HCT116 (cell line): Measurements from ENCODE around the gene AKR1E2. TPM values are rescaled to one million over a fixed set of nuclear protein-coding genes. Genes with fewer than 3 reads are reported as not detected.

ENCODE experiments used
- ATAC-seq: fragments of 200-7000 bp; cut with Tn5 transposase; 2 replicates; pipeline ENCODE4 v1.9.1; 2020; ENCODE audit warnings: mild to moderate bottlenecking, moderate library complexity
- BruUV-seq: library from RNA; stranded (reverse); fragments of 400-500 nt; replicated peaks from 2 replicates; lab custom pipeline; 2021; lab: Mats Ljungman, UMichigan
- CTCF ChIA-PET: fragments of 300-600 bp; sonication (Branson Sonifier 250); formaldehyde crosslinking; loops from one replicate; lab custom pipeline; 2021; ENCODE audit warnings: antibody characterized with exemption; lab: Charles Lee
- POLR2A ChIA-PET: fragments of 300-600, 350-600 bp; sonication (Branson Sonifier 250); formaldehyde crosslinking; loops from one replicate; lab custom pipeline; 2021; ENCODE audit warnings: antibody characterized with exemption; lab: Charles Lee
- RAD21 ChIA-PET, 2 experiments: fragments of 300-600 bp; sonication (Branson Sonifier 250); formaldehyde crosslinking; loops; one replicate each; lab custom pipeline; 2023; ENCODE audit warnings: low total read pairs in 2 of 2; ENCODE audit not compliant: uncharacterized antibody in 2 of 2, unreplicated experiment in 2 of 2, low non-redundant PET in 1 of 2; lab: Charles Lee
- DNase-seq: peaks from one replicate; pipeline ENCODE4 v3.0.0-alpha.2; 2010; ENCODE audit warnings: low read depth, low spot score
- H2AFZ ChIP-seq: fragments of 200-600 bp; shearing (Covaris generic), sonication (generic); 2 replicates; pipeline ENCODE4 v1.6.1; 2017; ENCODE audit warnings: low read depth, mixed run types, mixed read lengths, antibody characterized with exemption, low read length; ENCODE audit not compliant: poor library complexity, severe bottlenecking
- H3K27ac ChIP-seq: 2 replicates; pipeline ENCODE4 v1.5.1; 2012; ENCODE audit warnings: low read depth, low read length
- H3K27me3 ChIP-seq: fragments of 200-600 bp; sonication (generic); 2 replicates; pipeline ENCODE4 v1.6.1; 2016; ENCODE audit warnings: mixed run types, low read length, mixed read lengths; ENCODE audit not compliant: insufficient read depth
- H3K36me3 ChIP-seq, 2 experiments: fragments of 200-500 bp in 1 of 2; fragments of 200-600 bp in 1 of 2; sonication (Bioruptor generic) in 1 of 2; sonication (generic) in 1 of 2; 2 replicates each; pipeline versions ENCODE4 v1.5.1 to v1.6.1; 2014 to 2016; ENCODE audit warnings: low read length in 2 of 2, inconsistent platforms in 1 of 2, mixed read lengths in 1 of 2, mixed run types in 1 of 2; ENCODE audit not compliant: insufficient read depth in 2 of 2, control insufficient read depth in 1 of 2
- H3K4me1 ChIP-seq, 2 experiments: fragments of 200-600 bp in 1 of 2; sonication (generic) in 1 of 2; 2 replicates each; pipeline versions ENCODE4 v1.5.1 to v1.6.1; 2012 to 2017; ENCODE audit warnings: low read length in 2 of 2, inconsistent platforms in 1 of 2, mild to moderate bottlenecking in 1 of 2, mixed read lengths in 1 of 2, mixed run types in 1 of 2, moderate library complexity in 1 of 2; ENCODE audit not compliant: insufficient read depth in 2 of 2, control insufficient read depth in 1 of 2
- H3K4me2 ChIP-seq: fragments of 200-600 bp; sonication (generic); 2 replicates; pipeline ENCODE4 v1.6.1; 2017; ENCODE audit warnings: mixed run types, low read length, mixed read lengths
- H3K4me3 ChIP-seq, 2 experiments: fragments of 200-600 bp in 1 of 2; sonication (generic) in 1 of 2; replicated peaks in 1 of 2; 2 replicates each; pipeline ENCODE4 v1.5.1; 2011 to 2016; ENCODE audit warnings: low read length in 2 of 2, control low read depth in 1 of 2, low read depth in 1 of 2, mild to moderate bottlenecking in 1 of 2, mixed read lengths in 1 of 2, mixed run types in 1 of 2
- H3K79me2 ChIP-seq: fragments of 200-600 bp; sonication (generic); 2 replicates; pipeline ENCODE4 v1.6.1; 2017; ENCODE audit warnings: mild to moderate bottlenecking, mixed run types, low read length, moderate library complexity, mixed read lengths; ENCODE audit not compliant: insufficient read depth
- H3K9ac ChIP-seq: fragments of 200-600 bp; sonication (generic); 2 replicates; pipeline ENCODE4 v1.6.1; 2016; ENCODE audit warnings: low read length, mixed read lengths
- H3K9me2 ChIP-seq: fragments of 200-600 bp; sonication (generic), shearing (Covaris generic); 2 replicates; pipeline ENCODE4 v1.6.1; 2017; ENCODE audit warnings: mixed run types, mild to moderate bottlenecking, moderate library complexity; ENCODE audit not compliant: insufficient read depth
- H3K9me3 ChIP-seq, 2 experiments: fragments of 200-500 bp in 1 of 2; fragments of 200-600 bp in 1 of 2; sonication (Bioruptor generic) in 1 of 2; sonication (generic) in 1 of 2; 2 replicates each; pipeline ENCODE4 v1.6.1; 2014 to 2017; ENCODE audit warnings: low read length in 2 of 2, mixed read lengths in 2 of 2, inconsistent platforms in 1 of 2, low read depth in 1 of 2, mild to moderate bottlenecking in 1 of 2, mixed run types in 1 of 2, moderate library complexity in 1 of 2; ENCODE audit not compliant: control insufficient read depth in 1 of 2, insufficient read depth in 1 of 2
- H4K20me1 ChIP-seq: fragments of 200-600 bp; sonication (generic), shearing (Covaris generic); 2 replicates; pipeline ENCODE4 v1.6.1; 2017; ENCODE audit warnings: mixed run types, mild to moderate bottlenecking, moderate library complexity; ENCODE audit not compliant: insufficient read depth
- CEBPB ChIP-seq: IDR thresholded peaks from 2 replicates; pipeline ENCODE4 v1.6.1; 2012; ENCODE audit warnings: low read depth
- EZH2 ChIP-seq: fragments of 200-600 bp; sonication (generic); IDR thresholded peaks from 2 replicates; pipeline ENCODE4 v1.6.1; 2017; ENCODE audit warnings: antibody characterized with exemption, mixed run types
- EZH2phosphoT487 ChIP-seq: fragments of 200-600 bp; IDR thresholded peaks from 2 replicates; pipeline ENCODE4 v1.6.1; 2018; ENCODE audit warnings: antibody characterized with exemption, borderline replicate concordance
- FOSL1 ChIP-seq: IDR thresholded peaks from 2 replicates; pipeline ENCODE4 v1.6.1; 2012; ENCODE audit warnings: low read depth
- MAX ChIP-seq: IDR thresholded peaks from 2 replicates; pipeline ENCODE4 v1.6.1; 2012
- POLR2A ChIP-seq: IDR thresholded peaks from 2 replicates; pipeline ENCODE4 v1.7.0; 2011; ENCODE audit warnings: borderline replicate concordance; ENCODE audit not compliant: insufficient read depth, insufficient read length; ENCODE audit errors: extremely low read depth
- RAD21 ChIP-seq: IDR thresholded peaks from 2 replicates; pipeline ENCODE4 v1.6.1; 2012; ENCODE audit warnings: low read depth, mild to moderate bottlenecking
- REST ChIP-seq: IDR thresholded peaks from 2 replicates; pipeline ENCODE4 v1.6.1; 2012; ENCODE audit warnings: low read depth
- SIN3A ChIP-seq: IDR thresholded peaks from 2 replicates; pipeline ENCODE4 v1.6.1; 2012; ENCODE audit warnings: low read depth
- SP1 ChIP-seq: IDR thresholded peaks from 2 replicates; pipeline ENCODE4 v1.6.1; 2012; ENCODE audit warnings: low read depth
- SRF ChIP-seq: IDR thresholded peaks from 2 replicates; pipeline ENCODE4 v1.6.1; 2012; ENCODE audit warnings: low read depth
- TCF7L2 ChIP-seq: IDR thresholded peaks from 2 replicates; pipeline ENCODE4 v1.7.0; 2011; ENCODE audit warnings: borderline replicate concordance, inconsistent platforms; ENCODE audit not compliant: insufficient read depth, insufficient read length; ENCODE audit errors: extremely low read depth
- YY1 ChIP-seq: IDR thresholded peaks from 2 replicates; pipeline ENCODE4 v1.6.1; 2011; ENCODE audit warnings: low read length, low read depth, moderate library complexity, mild to moderate bottlenecking; ENCODE audit not compliant: insufficient replicate concordance; ENCODE audit errors: extremely low read depth
- ZFX ChIP-seq: fragments of 450-650 bp; IDR thresholded peaks from 2 replicates; pipeline ENCODE4 v1.6.1; 2017
- ZNF274 ChIP-seq: fragments of 200-500 bp; sonication (Bioruptor generic); IDR thresholded peaks from 2 replicates; pipeline ENCODE4 v1.6.1; 2014; ENCODE audit warnings: mild to moderate bottlenecking, low read depth, low read length, inconsistent platforms
- intact Hi-C: fragments of 100-400 bp; cut with micrococcal nuclease; formaldehyde crosslinking; loops from 2 replicates; pipeline ENCODE4 v1.10.0; 2022
- total RNA-seq: library from RNA; stranded (reverse); gene quantifications from one replicate; pipeline ENCODE4 v1.2.1, GENCODE V29; 2021; ENCODE audit not compliant: unreplicated experiment

The AKR1E2 gene
- total RNA-seq, 1 experiment from 2014 or later = 5.0 TPM

- Histone ChIP-seq H3K9me3 (no peaks in the 10 kb centered on the region), H3K27ac (no peak overlapping the region), H3K27me3 (no peaks in the 10 kb centered on the region), H3K9me2 (no peaks in the 10 kb centered on the region), H3K36me3 (no peaks in the 10 kb centered on the region), H2AFZ (no peak overlapping the region), H3K4me2 (no peak overlapping the region), H3K9ac (no peak overlapping the region), H4K20me1 (no peaks in the 10 kb centered on the region), H3K4me3 (no peak overlapping the region), H3K79me2 (no peaks in the 10 kb centered on the region), H3K4me1 (no peaks in the 10 kb centered on the region)
- BruUV-seq = no TSS peak
- intact Hi-C loops = no loop called here
- no peak for TF ChIP-seq EZH2phosphoT487
- TF ChIP-seq ZNF274 = no peak
- no peak for TF ChIP-seq SIN3A
- no peak for TF ChIP-seq RAD21
- TF ChIP-seq FOSL1 = no peak
- no peak for TF ChIP-seq REST
- TF ChIP-seq POLR2A = no peak
- TF ChIP-seq ZFX = no peak
- TF ChIP-seq CEBPB = no peak
- no peak for TF ChIP-seq SRF
- no peak for TF ChIP-seq TCF7L2
- TF ChIP-seq EZH2 = no peak
- no peak for TF ChIP-seq SP1
- TF ChIP-seq YY1 = no peak
- TF ChIP-seq MAX = no peak
- DNase-seq (no peak), ATAC-seq (no peak)
- ChIA-PET CTCF (no interaction called here), RAD21 (no interaction called here), POLR2A (no interaction called here)
These were observed 62.2 kb downstream of the AKR1E2 start for GRCh38 chr10:4888236-4888635.
